ENCODE data around the gene NLRP13. TPM values are rescaled to one million over a fixed set of nuclear protein-coding genes. Genes with fewer than 3 reads are reported as not detected.
"Not testable (repeated sequence)": the region's sequence is repeated elsewhere in the genome, so short reads cannot be mapped to it uniquely, and the experiment has no call there.

The NLRP13 gene
- total RNA-seq: not detected in 2 replicates

- no peak for DNase-seq (ENCODE audit: low read depth in 2 of 2)
These were observed at the start of gene NLRP13 for GRCh38 chr19:55931936-55932386. TSS of gene NLRP13 (minus strand) at chr19:55932336. CDS start at chr19:55932311, 25 bp downstream.

DNA sequence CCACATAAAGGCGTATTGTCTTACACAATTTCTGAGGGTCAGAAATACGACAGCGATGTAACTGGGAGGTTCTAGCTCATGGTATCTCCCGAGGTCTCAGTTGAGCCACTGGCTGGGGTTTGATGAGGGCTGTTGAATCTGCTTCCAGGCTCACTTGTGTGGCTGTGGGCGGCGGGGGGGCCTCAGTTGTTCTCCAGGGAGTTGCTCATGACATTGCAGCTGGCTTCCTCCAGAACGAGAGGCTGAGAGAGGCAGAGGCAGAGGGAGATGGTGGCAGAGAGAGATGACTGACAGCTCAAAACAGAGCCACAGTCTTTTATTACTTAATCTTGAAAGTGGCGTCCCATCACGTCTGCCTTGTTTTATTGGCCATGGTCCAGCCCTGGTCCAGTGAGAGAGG is 48.3 kb upstream of the NLRP13 start:
- no peak for DNase-seq (ENCODE audit: low read depth in 2 of 2)

- no peak for DNase-seq (ENCODE audit: low read depth in 2 of 2)
These were observed 41.8 kb upstream of the NLRP13 start for GRCh38 chr19:55973982-55974381.

DNA sequence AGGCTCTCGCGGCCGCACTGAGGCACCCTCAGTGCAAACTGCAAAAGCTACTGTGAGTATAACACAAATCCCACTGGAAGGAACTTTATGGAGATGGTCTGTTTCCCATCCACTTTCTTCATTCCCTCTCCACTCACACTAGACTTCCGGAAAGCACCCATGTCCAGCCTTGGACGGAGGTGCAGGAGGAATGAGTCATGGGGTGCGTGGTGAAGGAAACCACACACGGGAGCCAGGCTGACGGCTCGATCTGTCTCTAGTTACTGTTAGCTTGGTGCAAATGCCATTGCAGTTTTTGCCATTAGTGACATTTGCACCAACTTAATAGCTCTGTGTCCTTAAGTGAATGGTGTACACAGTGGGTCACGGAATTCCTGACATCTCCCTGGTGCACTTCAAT is 30.1 kb upstream of the NLRP13 start:
- no peak for DNase-seq (ENCODE audit: low read depth in 2 of 2)

DNA sequence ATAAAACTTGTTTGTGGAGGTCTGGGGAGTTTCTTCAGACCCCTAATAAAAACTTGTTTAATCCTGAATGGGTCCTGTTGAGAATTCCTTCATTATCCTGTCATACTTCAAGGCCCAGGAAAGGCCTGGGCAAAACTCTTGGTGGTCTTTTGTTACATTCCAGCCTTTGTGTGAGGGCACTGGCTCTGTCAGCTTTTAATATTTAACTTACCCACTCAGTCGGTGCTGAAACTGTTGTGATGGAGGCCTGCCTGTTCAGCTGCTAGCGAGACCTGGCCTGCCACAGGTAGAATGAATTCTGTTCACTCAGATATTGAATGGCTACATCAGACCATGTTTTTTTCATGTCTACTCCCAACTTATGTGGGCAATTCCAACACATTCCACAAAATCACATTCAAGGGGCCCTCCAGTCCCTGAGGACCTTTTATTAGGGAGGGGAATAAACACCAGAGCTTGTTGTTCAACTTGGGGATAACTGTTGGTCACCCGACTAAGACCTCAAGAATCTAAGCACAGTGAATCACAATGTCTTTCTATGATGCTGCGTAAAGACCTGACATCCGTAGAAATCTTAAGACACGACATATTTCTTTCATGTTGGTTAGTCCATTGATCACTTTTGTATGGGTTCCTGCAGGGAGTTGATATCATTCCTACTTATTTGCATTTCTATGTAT is 28.0 kb upstream of the NLRP13 start:
- DNase-seq (ENCODE audit: low read depth in 2 of 2): no peak

DNA sequence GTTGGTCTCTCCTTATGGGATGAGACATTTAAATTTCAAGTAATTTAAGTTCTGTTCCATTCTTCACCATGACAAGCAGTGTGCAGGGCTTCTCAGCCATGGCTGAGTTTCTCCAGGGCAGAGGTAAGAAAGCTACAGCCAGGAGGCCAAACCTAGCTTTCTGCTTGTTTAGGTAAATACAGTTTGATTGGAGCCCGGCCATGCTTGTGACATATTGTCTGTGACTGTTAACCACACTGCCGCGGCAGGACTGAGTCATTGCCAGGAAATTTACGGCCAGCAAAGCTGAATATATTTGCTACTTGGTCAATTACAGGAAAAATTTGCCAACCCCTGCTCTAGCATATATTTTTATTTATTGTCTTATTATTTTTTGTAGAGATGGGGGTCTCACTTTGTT is 26.2 kb upstream of the NLRP13 start:
- DNase-seq (ENCODE audit: low read depth in 2 of 2): no peak

- no peak for DNase-seq (ENCODE audit: low read depth in 2 of 2)
These were observed 24.3 kb upstream of the NLRP13 start for GRCh38 chr19:55956431-55956830.

DNA sequence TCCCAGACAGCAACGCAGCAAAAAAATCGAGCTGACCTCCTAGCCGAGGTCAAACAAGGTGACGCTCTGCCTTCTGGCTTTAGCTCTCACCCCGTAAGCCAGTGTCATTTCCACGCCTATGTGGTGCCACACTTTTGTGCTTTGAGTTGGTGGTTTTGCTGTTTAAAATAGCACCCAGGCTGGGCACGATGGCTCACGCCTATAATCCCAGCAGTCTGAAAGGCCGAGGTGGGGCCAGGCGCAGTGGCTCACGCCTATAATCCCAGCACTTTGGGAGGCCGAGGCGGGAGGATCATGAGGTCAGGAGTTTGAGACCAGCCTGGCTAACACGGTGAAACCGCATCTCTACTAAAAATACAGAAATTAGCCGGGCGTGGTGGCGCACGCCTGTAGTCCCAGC is 18.4 kb upstream of the NLRP13 start:
- not testable (repeated sequence) for DNase-seq (ENCODE audit: low read depth in 2 of 2)

- DNase-seq (ENCODE audit: low read depth in 2 of 2): no peak
These were observed 15.4 kb upstream of the NLRP13 start, which contains the start of gene NLRP8 for GRCh38 chr19:55947532-55947931. TSS of gene NLRP8 (plus strand) at chr19:55947832.

DNA sequence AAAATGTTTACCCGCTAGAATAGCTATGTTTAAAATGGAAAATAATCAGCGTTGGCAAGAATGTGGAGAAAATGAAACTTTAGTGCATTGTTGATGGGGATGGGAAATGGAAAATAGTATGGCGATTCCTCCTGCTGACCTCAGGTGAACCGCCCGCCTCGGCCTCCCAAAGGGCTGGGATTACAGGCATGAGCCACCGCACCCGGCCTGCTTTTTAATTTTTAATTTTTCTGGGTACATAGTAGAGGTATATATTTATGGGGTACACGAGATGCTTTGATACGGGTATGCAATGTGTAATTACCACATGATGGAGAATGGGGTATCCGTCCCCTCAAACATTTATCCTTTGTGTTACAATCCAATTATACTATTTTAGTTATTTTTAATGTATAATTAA is 8.2 kb upstream of the NLRP13 start:
- no peak for DNase-seq (ENCODE audit: low read depth in 2 of 2)

- DNase-seq (ENCODE audit: low read depth in 2 of 2): no peak
These were observed 7.1 kb upstream of the NLRP13 start for GRCh38 chr19:55939206-55939605.

DNA sequence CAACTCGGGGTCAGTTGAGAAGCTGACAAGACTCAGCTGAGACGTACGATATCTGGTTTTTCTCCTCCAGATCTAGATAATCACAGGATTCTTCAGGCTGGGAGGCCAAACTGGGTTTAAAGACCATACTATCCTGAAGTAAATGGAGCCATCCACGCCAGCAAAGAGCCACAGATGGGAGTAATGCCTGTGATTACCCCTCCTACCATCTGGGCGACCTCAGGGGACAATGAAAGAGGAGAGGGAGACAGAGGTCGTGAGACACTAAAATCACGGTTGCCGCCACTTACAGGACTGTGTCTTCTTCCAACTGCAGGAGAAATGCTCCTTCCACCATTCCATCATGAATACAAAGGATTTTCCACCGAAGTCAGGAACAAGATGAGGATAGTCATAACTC is 3.1 kb upstream of the NLRP13 start:
- DNase-seq (ENCODE audit: low read depth in 2 of 2): no peak

DNA sequence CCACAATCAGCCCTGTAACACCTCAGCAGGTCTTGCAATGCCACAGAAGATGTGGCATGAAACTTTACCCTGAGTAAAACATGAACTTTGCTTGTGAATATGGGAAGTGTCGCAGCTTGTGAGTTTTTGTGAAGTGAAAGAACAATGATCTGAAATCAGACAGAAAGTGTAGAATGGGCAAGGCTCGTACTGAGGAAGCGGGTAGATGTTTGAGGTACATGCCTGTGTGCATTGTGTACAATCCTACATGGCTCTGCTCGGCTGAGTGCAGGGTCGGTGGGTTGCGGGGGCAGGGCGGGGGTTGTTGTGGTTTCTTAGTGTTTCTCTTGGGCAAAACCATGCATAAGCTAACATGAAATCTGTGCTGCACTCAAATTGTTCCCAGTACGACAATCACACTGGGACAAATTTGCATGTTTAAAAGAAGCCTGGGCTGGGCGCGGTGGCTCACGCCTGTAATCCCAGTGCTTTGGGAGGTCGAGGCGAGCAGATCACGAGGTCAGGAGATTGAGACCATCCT is 1.1 kb downstream of the NLRP13 start:
- no peak for DNase-seq (ENCODE audit: low read depth in 2 of 2)

DNA sequence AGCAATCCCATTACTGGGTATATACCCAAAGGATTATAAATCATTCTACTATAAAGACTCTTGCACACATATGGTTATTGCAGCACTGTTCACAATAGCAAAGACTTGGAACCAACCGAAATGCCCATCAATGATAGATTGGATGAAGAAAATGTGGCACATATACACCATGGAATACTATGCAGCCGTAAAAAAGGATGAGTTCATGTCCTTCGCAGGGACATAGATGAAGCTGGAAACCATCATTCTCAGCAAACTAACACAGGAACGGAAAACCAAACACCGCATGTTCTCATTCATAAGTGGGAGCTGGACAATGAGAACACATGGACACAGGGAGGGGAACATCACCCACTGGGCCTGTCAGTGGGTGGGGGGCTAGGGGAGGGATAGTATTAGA is 2.9 kb downstream of the NLRP13 start:
- DNase-seq (ENCODE audit: low read depth in 2 of 2): not testable (repeated sequence)

DNA sequence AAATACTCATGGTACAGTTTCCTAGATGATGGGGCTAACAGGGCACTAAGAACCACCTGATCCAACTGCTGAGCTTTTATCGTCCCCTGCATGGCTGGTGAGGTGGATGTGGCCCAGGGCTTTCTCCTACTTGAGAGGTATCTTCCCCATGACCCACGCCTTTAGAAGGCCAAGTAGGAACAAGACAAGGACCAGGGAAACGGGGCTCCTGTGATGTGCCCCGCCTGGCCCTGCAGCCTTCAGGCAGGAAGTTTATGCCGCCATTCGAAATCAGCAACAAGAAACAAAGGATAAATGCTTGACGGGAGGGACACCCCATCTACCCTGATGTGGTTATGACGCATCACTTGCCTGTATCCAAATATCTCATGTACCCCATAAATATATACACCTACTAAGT is 4.1 kb downstream of the NLRP13 start:
- DNase-seq (ENCODE audit: low read depth in 2 of 2): no peak

GRCh38 chr19:55923556-55923955 is 8.6 kb downstream of the NLRP13 start:
- DNase-seq (ENCODE audit: low read depth in 2 of 2): no peak

- no peak for DNase-seq (ENCODE audit: low read depth in 2 of 2)
These were observed 18.4 kb downstream of the NLRP13 start for GRCh38 chr19:55913643-55914268.

GRCh38 chr19:55912916-55913315 is 19.2 kb downstream of the NLRP13 start:
- no peak for DNase-seq (ENCODE audit: low read depth in 2 of 2)

GRCh38 chr19:55909801-55910200 is 22.3 kb downstream of the NLRP13 start:
- no peak for DNase-seq (ENCODE audit: low read depth in 2 of 2)

GRCh38 chr19:55907746-55908145 is 24.4 kb downstream of the NLRP13 start:
- no peak for DNase-seq (ENCODE audit: low read depth in 2 of 2)

- DNase-seq (ENCODE audit: low read depth in 2 of 2): no peak
These were observed 24.9 kb downstream of the NLRP13 start for GRCh38 chr19:55907286-55907685.

DNA sequence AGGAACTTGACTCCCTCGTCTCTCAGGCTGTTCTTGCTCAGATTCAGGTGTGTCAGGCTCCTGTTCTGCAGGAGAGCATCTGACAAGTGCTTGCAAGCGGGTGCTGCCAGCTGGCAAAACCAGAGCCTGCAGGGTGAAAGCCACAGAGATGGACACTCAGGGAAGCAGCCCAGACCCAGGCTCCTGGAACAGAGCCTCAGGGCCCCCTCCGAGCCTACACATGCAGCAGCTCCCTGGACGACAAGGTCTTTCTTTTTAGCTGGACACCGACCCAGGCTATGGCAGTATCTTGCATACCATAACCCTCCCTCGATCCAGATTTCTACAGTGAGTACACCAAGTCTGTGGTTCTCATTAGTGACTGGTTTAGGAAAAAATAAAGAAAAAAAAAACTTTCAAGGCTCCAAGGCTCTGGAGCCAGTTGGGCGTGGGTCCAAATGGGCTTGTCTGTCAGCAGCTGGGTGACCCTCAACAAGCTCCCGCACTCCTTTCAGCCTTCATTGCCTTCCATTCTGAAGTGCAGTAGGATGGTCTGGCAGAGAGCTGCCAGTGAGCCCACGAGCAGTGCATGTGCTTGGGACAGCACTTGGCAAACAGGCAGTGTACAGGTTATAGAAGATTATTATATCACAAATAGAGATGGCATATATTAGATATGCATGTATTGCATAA is 29.9 kb downstream of the NLRP13 start:
- no peak for DNase-seq (ENCODE audit: low read depth in 2 of 2)

All from lung microvascular endothelial cell (primary cell).